ENCODE data around the gene P3H3.

P3H3 gene

DNA sequence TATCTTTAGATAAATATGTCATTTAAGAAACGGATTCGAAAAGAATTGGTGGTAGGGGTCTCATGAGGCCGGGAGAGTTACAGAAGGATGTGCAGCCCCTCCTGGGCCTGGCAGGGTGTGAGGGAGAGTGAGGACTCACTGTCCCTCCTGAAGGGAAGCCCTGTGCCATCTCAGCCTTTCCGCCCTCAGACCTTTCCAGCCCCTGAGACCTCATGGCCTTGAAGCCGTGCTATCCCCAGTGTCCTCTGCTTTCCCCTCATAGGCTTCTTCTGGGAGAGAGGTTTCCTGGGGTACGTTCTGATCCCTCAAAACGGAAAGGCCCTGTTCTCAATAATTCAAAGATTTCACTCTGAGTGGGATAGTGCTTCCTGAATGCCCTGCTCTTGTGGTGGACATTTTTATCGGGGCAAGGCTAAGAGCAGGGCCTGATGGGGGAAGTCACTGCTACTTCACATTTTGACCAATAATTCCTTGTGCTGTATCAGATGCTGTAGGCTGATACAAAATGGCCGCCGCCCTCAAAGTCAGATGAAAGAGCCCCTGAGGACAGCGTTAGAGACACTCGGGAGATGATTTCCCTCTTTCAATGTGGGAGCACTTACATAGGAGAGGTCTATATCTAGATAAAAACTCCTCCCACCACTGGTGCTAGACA lies 37.6 kb upstream of the P3H3 start:
- H3K36me3 Mint-ChIP-seq: no peaks in the 10 kb centered on the region
- peaks cover 21% of the 10 kb centered on the region for H3K27me3 Mint-ChIP-seq
- no peak overlapping the region for H3K4me3 Mint-ChIP-seq
- no peak for ATAC-seq
- peaks cover 21% of the 10 kb centered on the region for H3K4me1 Mint-ChIP-seq
- H3K27ac Mint-ChIP-seq: no peak overlapping the region
- H3K9me3 Mint-ChIP-seq: no peaks in the 10 kb centered on the region

DNA sequence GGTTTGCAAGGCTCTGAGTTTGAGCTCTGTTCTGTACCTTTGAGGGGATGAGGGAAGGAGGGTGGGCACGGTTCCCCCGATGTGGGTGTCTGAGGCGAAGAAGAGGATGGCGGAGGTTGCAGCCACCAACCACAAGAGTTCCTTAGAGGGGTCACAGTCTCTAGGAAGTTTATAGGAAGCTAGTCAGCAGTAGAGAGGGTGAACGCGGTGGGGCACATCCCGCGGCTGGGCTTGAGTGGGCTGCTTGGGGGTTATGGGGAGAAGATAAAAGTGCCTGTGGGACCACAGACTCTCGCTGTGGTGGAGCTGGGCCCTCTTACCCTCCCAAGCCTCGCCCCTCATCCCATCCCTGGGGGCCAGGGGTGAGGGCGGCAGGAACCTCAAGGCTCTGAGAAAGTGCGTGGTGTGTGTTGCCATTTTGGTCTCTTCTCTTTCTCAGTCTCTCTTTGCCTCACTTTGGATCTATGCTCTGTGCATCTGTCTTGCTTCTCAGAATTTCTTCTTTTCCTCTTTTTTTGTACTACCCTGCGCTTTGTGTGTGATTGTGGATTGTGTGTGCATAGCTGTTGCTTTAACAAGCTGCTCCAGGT lies 36.2 kb upstream of the P3H3 start:
- ATAC-seq: peak; percentile 51
- H3K4me3 Mint-ChIP-seq: no peak overlapping the region
- H3K27ac Mint-ChIP-seq: peak overlapping the region; percentile 36
- no peaks in the 10 kb centered on the region for H3K9me3 Mint-ChIP-seq
- no peaks in the 10 kb centered on the region for H3K36me3 Mint-ChIP-seq
- H3K4me1 Mint-ChIP-seq: peaks cover 21% of the 10 kb centered on the region
- H3K27me3 Mint-ChIP-seq: peaks cover 32% of the 10 kb centered on the region

DNA sequence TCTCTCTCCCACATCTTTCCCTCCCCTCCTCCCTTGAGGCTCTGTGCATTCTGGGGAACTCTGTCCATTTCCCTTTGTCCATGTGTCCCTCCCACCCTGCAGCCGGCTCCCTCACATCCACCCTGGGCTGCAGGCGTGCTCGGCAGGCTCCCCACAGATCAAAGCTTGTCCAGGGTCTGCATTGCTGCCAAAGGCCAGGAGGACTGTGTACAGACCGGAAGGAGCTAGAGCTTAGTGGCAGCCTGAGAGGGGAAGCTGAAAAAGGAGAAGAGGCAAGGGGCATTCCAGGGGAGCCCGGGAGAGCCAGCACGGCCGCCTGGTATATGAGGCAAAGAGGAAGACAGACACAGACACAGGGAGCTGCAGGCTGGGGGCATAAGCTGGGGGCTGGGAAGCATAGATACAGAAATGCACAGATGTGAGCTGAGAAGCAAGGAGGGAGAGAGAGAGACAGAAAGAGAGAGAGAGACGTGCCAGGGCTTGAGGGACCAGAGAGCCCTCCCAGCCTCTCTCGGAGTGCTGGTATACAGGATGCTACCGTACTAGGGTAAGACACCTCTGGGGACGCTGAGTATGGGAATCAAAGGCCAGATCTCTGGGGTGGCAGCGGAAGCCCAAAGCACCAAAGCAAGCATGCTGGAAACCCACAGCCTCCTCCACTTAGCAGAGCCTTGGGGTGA lies 35.5 kb upstream of the P3H3 start:
- Mint-ChIP-seq H3K4me1 (peaks cover 21% of the 10 kb centered on the region), H3K27me3 (peaks cover 38% of the 10 kb centered on the region), H3K36me3 (no peaks in the 10 kb centered on the region), H3K9me3 (no peaks in the 10 kb centered on the region), H3K4me3 (peak overlapping the region; percentile 4), H3K27ac (peak overlapping the region; percentile 36)
- peak; percentile 79 for ATAC-seq

DNA sequence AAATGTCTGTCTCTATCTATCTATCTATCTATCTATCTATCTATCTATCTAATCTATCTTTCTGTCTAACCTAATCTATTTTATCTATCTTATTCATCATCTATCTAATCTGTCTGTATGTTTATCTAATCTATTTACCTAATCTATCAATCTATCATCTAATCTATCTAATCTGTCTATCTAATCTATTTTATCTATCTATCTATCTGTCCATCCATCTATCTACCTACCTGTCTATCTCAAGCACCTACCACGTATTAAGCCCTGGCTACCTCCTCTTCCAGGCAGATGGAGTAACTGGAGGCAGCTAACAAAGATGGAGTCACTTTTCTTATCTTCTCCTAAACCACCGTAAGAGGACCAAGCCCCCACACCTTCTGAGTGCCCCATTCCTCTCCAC lies 33.1 kb upstream of the P3H3 start:
- no peak for ATAC-seq
- Mint-ChIP-seq H3K36me3 (no peaks in the 10 kb centered on the region), H3K4me3 (no peak overlapping the region), H3K4me1 (peaks cover 21% of the 10 kb centered on the region), H3K9me3 (no peaks in the 10 kb centered on the region), H3K27ac (no peak overlapping the region), H3K27me3 (peaks cover 55% of the 10 kb centered on the region)

DNA sequence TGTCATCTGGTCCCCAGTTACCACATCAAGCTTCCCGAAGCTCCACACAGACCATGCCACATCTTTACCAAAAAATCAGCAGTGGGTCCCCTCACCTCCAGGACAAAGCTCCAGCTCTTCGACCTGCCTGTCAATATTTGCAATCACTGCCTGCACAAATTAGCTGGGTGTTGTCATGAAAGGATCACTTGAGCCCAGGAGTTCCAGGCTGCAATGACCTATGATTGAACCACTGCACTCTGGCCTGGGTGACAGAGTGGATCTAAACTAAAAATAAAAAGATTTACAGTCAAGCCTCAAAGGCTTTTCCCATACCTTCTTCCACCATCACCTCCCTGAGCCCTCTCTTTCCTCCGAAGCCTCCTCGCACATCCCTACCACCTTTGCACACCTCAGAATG lies 31.6 kb upstream of the P3H3 start:
- H3K36me3 Mint-ChIP-seq: no peaks in the 10 kb centered on the region
- H3K9me3 Mint-ChIP-seq: no peaks in the 10 kb centered on the region
- H3K4me1 Mint-ChIP-seq: peaks cover 21% of the 10 kb centered on the region
- ATAC-seq: no peak
- no peak overlapping the region for H3K27ac Mint-ChIP-seq
- peaks cover 56% of the 10 kb centered on the region for H3K27me3 Mint-ChIP-seq
- no peak overlapping the region for H3K4me3 Mint-ChIP-seq

- Mint-ChIP-seq H3K36me3 (no peaks in the 10 kb centered on the region), H3K4me3 (no peak overlapping the region), H3K27me3 (peaks cover 48% of the 10 kb centered on the region), H3K4me1 (no peaks in the 10 kb centered on the region), H3K9me3 (no peaks in the 10 kb centered on the region), H3K27ac (no peak overlapping the region)
- ATAC-seq: no peak
Observed at GRCh38 chr12:6799147-6799546, 29.1 kb upstream of the P3H3 start.

GRCh38 chr12:6807170-6807569 lies 21.0 kb upstream of the P3H3 start:
- peaks cover 8% of the 10 kb centered on the region for H3K27me3 Mint-ChIP-seq
- H3K9me3 Mint-ChIP-seq: no peaks in the 10 kb centered on the region
- no peak for ATAC-seq
- no peaks in the 10 kb centered on the region for H3K36me3 Mint-ChIP-seq
- no peak overlapping the region for H3K27ac Mint-ChIP-seq
- no peak overlapping the region for H3K4me3 Mint-ChIP-seq
- H3K4me1 Mint-ChIP-seq: peaks cover 13% of the 10 kb centered on the region

GRCh38 chr12:6809056-6809455 lies 19.2 kb upstream of the P3H3 start:
- no peaks in the 10 kb centered on the region for H3K9me3 Mint-ChIP-seq
- peaks cover 21% of the 10 kb centered on the region for H3K4me1 Mint-ChIP-seq
- peaks cover 10% of the 10 kb centered on the region for H3K27me3 Mint-ChIP-seq
- ATAC-seq: no peak
- no peaks in the 10 kb centered on the region for H3K36me3 Mint-ChIP-seq
- no peak overlapping the region for H3K27ac Mint-ChIP-seq
- no peak overlapping the region for H3K4me3 Mint-ChIP-seq

DNA sequence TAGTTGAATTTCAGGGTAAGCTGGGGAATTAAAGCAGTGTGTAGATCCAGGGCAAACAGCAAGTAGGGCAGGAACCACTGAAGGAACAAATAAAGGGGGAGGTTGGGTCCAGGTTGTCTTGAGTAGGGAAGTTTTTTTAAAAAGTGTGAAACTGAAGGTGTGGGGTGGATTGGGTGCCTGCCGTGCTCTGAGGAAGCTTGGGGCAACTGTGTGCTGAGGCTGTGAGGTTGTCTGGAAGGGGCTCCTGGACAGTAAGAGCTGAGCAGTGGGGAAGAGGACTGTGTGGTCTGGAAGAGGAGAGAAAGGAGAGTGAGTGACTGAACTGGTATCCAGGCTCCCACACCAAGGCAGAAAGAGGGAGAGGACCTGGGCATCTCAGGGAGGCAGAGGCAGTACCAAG lies 17.4 kb upstream of the P3H3 start:
- no peaks in the 10 kb centered on the region for H3K36me3 Mint-ChIP-seq
- no peaks in the 10 kb centered on the region for H3K9me3 Mint-ChIP-seq
- H3K4me3 Mint-ChIP-seq: no peak overlapping the region
- H3K27ac Mint-ChIP-seq: no peak overlapping the region
- ATAC-seq: no peak
- peaks cover 21% of the 10 kb centered on the region for H3K4me1 Mint-ChIP-seq
- H3K27me3 Mint-ChIP-seq: peaks cover 11% of the 10 kb centered on the region

- Mint-ChIP-seq H3K4me3 (no peak overlapping the region), H3K27me3 (peaks cover 8% of the 10 kb centered on the region), H3K4me1 (peaks cover 21% of the 10 kb centered on the region), H3K27ac (no peak overlapping the region), H3K9me3 (no peaks in the 10 kb centered on the region), H3K36me3 (no peaks in the 10 kb centered on the region)
- no peak for ATAC-seq
Observed at GRCh38 chr12:6813363-6813762, 14.8 kb upstream of the P3H3 start.

- H3K4me3 Mint-ChIP-seq: no peak overlapping the region
- H3K36me3 Mint-ChIP-seq: no peaks in the 10 kb centered on the region
- peaks cover 17% of the 10 kb centered on the region for H3K27me3 Mint-ChIP-seq
- H3K9me3 Mint-ChIP-seq: no peaks in the 10 kb centered on the region
- H3K27ac Mint-ChIP-seq: no peak overlapping the region
- peaks cover 15% of the 10 kb centered on the region for H3K4me1 Mint-ChIP-seq
- ATAC-seq: no peak
Observed at GRCh38 chr12:6816598-6816997, 11.6 kb upstream of the P3H3 start.

- Mint-ChIP-seq H3K27ac (no peak overlapping the region), H3K9me3 (no peaks in the 10 kb centered on the region), H3K4me1 (peaks cover 17% of the 10 kb centered on the region), H3K36me3 (no peaks in the 10 kb centered on the region), H3K4me3 (no peak overlapping the region), H3K27me3 (peaks cover 22% of the 10 kb centered on the region)
- no peak for ATAC-seq
Observed at GRCh38 chr12:6817098-6817497, 11.1 kb upstream of the P3H3 start.

- Mint-ChIP-seq H3K9me3 (no peaks in the 10 kb centered on the region), H3K27ac (no peak overlapping the region), H3K36me3 (no peaks in the 10 kb centered on the region), H3K4me3 (no peak overlapping the region), H3K4me1 (peaks cover 17% of the 10 kb centered on the region), H3K27me3 (peaks cover 29% of the 10 kb centered on the region)
- no peak for ATAC-seq
Observed at GRCh38 chr12:6817662-6818157, 10.5 kb upstream of the P3H3 start.

- H3K4me3 Mint-ChIP-seq: no peak overlapping the region
- peaks cover 18% of the 10 kb centered on the region for H3K4me1 Mint-ChIP-seq
- no peak for ATAC-seq
- no peaks in the 10 kb centered on the region for H3K36me3 Mint-ChIP-seq
- H3K27ac Mint-ChIP-seq: no peak overlapping the region
- H3K9me3 Mint-ChIP-seq: no peaks in the 10 kb centered on the region
- peaks cover 34% of the 10 kb centered on the region for H3K27me3 Mint-ChIP-seq
Observed at GRCh38 chr12:6818222-6818621, 10.0 kb upstream of the P3H3 start.

GRCh38 chr12:6818645-6819044 lies 9.6 kb upstream of the P3H3 start:
- no peak for ATAC-seq
- H3K36me3 Mint-ChIP-seq: no peaks in the 10 kb centered on the region
- H3K27me3 Mint-ChIP-seq: peaks cover 38% of the 10 kb centered on the region
- no peaks in the 10 kb centered on the region for H3K9me3 Mint-ChIP-seq
- H3K4me1 Mint-ChIP-seq: peaks cover 18% of the 10 kb centered on the region
- H3K27ac Mint-ChIP-seq: no peak overlapping the region
- H3K4me3 Mint-ChIP-seq: no peak overlapping the region

Data from stimulated activated memory B cell treated with anti-CD40 and anti-IgM and Interleukin-4, amounts not matched to agents 10 μg/mL and 1 μg/mL and 100 μg/mL, for 72 hours (primary cell).